OCI-M1 (cell line): ENCODE data around the gene EXOC6B.

Source experiments
- DNase-seq: peaks from one replicate; lab custom pipeline; 2025; lab: John Stamatoyannopoulos, UW

The EXOC6B gene

DNA sequence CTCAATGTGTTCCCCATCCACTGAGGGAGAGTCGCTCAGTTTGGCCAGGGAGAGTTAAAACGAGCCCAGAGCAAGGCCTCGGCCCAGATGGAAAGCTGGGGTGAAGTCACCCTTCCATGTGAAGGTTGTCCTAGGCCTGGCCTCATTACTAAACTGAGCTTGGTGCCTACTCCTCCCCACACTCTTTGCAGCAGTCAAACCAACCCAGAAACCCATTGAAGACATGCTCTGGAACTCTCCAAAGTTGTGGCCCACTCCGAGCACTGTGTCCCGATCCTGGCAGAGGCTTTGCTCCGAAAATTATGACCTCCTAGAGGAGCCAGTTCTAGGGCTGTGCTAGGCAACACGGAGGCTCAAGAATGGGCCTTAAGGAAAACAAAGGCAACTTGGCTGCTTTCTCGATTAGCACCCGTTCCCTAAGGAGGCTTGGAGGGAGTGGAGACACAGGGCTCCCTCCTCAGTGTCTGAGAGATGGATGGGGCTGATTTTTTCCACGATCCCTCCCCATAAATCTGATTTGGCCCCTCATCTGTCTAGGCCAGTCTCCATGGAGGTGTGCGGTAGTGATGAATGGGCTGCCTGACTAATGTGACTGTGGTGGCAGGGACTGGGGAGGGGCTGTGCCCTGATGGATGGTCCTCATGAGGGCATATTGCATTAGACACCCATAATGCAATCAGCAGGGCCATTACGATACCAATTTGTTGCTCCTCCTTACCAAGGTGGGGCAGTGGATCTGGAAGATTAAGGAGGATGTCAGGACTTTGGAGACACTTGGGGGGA, 666.4 kb downstream of the EXOC6B start:
- no peak for DNase-seq

DNA sequence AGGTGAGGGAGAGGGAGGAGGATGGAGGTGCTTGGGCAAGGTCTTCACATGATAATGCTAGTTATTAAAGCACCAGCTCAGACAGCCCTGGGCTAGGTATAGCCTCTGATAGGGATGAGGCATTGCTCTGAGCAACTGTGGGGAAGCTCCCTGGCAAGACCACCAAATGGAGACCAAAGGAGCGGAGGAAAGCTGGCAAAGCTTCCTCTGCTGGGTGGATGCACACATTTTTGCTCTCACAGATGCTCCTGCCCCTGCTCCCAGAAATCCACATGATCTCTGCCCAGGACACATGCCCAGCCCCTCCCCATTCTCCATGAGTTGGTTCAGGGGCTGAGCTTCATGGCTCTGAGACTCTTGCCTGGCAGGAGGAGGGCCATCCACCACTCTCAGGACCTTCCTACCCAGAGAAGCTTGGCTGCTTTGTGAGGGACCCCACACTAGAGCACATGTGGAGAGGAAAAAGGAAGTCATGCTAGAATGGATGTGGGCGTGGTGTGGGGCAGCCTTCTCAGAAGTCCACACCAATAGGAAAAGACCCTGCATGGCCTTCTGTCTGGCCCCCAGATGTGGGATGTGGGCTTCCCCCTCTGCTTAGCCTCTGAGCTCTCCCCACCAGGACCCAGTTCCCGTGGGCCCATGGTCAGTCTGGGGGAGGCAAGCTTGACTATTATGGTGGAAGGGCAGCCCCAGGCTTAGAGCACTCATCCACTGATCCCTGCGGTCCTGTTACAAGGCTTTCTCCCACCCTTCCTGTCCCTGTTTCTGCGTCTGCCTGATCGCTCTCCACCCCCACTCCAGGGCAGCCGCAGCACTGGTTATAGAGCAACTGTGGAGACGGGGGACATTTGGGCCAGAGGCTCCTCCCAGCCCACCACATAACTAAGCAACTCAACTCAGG, 667.7 kb downstream of the EXOC6B start:
- no peak for DNase-seq

DNA sequence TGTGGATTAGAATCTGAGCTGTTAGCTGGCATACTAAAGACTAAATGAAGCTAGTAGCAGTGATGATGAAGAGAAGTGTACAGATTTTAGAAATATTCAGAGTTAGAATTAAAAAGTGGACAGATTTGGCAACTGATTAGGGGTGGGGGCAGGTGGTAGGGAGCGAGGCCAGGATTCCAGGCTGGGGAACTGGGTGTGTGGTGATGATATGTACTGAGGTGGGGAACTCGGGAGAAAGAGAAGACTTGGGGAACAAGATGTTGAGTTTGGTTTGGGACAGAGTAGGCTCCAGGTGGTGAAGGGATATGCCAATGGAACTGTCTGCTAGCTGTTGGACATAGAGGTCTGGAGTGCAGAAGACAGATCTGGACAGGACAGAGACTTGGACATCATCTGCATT, 669.0 kb downstream of the EXOC6B start:
- DNase-seq: no peak

DNA sequence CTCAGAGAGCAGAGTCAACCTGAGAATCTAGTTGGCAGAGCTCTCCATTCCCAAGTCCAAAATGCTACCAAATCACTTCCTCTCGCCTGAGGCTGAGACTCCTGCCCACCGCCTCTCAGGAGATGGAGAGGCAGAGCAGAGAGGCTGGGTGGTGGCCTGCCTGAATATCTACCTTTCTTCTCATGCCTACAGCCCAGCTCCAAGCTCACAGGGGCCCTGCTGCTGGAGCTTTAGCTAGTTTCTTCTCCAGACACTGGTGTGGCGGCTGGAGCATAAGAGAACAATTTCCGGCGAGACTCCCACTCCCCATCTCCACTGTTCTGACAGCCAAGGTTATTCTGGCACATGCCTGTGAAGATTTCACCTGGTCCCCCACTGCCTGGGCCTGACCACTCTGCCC, 670.1 kb downstream of the EXOC6B start:
- no peak for DNase-seq

DNA sequence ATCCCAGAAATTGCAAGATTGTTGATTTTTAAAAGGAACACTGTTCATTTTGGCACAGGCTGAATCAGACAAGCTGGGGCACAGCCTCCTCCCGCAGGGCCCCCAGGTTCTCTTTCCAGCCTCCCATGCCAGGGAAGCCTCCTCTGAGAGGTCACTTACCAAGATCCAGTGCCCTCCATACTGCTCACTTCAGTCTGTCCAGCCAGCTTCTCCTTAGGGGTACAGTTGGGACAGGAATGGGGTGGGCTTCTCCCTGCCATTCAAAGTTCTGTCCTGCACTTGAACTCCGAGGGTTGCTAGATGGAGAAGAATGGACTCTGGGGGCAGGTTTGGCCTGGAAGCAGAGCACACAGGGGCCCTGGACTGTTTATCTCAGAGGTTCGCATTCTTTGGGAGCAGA, 670.7 kb downstream of the EXOC6B start:
- DNase-seq: no peak

DNA sequence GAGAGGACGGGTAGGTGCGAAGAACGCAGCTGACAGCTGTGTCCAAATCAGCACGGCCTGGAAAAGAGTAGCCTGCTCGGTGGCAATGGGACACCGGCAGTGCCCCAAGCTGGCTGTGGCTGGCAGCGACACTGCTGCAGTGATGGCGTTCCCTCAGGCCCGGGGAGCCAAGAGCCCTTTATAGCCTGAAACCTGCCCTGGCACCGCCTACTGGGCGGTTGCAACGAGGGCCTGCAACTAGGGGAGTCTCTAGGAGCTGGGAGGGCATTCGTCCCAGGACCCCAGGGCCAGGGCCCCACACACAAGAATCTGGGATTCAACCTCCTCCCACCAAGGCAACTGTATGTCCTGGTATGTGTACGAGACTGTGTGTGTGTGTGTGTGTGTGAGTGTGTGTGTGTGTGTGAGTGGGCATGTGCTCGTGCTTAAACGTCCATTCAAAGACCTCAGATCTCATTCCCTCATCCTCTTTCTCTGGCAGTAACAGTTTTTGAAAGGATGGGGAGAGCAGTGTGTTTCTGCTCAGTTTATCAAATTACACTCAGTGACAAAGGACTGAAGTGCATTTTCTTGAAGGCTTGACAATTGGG, 671.4 kb downstream of the EXOC6B start:
- no peak for DNase-seq

DNA sequence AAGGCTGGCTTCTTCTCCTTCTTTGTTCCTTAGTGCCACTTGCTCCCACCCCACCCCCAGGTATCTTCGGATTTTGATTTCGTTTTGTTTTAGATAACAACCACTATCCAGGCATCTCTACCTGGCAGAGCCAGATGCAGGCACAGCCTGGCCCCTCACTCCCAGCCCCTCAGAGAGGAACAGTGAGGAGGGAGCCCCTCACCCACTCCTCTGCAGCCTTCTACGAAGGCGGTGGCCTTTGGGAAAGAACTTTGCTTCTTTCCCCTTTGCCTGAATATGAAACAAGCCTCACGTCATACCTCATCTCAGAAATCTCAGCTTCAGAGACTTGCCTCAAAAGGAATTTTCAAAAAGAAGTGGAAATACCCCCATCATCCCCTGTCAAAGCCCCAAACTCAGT, 671.9 kb downstream of the EXOC6B start:
- DNase-seq: no peak

DNA sequence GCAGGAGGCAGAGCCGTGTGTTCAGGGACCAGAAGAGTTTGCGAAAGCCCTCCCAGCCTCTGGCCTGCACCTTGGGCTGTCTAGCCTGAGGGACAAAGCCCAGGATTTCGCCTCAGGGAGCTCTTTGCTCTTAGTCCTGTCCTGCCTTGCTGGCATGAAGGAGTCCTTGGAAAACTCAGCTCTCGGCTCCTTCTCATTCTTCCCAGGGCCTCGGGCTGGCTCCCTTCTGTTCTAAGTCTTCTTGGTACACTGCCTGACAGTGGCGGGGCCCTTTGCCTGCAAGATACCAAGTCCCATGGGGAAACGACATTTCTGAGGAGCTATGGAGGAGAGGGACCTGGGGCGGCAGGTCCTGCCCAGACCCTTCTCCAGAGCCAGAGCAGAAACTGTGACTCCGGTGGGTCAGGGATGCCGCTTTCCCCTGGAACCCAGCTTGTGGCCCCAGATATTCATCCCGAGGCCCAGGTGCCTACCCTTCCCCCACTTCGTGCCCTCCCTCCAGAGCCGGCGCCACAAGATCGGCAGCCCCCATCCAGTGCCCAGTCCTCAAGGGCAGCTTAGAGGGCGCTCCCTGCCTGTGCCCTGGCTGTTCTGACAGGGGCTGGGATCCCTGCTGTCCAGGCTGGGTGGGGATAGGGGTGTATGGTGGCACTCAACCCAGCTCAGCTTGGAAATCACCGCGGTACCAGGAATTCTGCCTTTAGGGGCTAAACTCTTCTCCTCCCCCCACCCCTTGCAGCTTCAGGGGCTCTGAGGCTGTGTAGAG, 672.6 kb downstream of the EXOC6B start:
- no peak for DNase-seq

DNA sequence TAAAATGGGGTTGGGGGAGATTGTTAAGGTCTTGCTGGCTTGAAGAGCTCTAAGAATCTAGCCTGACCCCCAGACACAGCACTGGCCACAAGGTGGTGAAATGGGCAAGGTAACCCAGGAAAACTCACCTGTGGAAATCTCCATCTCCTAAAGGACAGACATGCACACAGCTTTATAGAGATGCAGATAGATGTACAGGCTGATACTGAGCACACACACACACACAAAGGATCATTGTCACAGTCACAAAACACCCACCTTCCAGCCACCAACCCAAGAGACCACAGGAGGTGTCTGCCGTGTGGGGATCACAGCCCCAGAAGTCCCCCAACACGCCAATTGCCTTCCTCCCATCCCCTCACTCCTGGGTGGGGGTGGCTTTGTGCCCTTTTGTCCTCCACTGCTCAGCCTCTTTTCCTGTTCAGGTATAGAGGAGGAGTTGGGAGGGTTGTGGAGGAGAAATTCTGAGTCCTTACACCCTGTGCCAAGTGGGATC, 674.9 kb downstream of the EXOC6B start:
- no peak for DNase-seq

DNA sequence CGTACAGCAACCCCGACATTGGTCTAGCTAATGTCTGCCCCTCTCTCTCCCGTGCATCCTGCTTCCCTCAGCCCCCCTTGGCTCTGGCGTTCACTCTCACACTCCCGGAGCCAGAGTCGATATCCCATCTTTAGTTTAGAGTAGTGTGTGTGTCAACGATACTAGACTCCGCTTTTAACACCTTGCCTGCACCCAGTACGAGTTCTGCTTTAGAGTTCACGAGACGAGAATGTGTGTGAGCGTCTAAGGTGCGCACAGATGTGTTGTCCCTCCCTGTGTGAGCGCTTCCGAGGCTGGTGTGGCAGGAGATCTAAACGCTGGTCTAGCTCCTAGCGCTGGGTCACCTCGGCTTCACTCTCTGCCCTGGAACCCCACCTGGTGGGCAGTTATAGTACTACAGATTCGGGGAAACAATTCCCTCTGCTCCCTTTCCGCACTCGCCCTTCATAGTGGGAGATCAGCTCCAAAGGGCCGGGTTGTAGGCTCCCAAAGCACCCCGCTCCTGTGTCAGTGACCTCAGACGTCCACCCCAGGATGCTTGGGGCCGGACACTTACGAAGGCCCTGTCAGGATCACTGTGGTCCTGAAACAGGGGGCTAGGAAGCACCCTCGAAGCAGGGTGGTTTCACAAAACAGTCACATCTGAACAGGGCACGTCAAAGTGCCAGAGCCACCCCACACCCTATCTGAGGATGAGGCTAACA, 675.5 kb downstream of the EXOC6B start:
- peak; percentile 69 for DNase-seq

DNA sequence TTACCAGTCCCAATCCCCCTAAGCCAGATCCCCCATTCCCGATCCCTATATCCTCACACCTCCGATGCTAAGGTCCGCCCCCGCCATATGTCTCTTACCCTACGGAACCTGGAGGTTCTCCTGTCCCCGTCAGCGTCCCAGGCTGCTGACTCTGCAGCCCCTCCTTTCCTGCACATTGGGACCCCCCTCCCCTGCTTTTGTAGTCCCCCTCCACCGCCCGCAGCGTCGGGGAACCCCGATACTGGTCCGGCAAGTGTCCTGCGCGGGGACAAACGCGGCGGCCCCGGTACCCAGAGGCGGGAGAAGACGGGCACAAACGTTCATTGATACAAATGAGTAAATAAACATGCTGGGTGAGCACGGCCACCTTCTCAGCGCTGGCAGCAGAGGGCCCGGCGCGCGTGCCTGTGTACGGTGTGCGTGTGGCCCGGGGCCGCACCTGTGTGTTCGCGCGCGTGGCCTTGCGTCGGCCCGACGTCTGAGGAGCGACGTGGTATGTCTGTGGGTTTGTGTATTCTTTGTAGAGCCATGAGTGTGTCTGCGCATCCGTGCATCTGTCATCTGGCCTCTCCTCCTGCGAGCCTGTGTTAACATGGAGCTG, 676.2 kb downstream of the EXOC6B start:
- no peak for DNase-seq

DNA sequence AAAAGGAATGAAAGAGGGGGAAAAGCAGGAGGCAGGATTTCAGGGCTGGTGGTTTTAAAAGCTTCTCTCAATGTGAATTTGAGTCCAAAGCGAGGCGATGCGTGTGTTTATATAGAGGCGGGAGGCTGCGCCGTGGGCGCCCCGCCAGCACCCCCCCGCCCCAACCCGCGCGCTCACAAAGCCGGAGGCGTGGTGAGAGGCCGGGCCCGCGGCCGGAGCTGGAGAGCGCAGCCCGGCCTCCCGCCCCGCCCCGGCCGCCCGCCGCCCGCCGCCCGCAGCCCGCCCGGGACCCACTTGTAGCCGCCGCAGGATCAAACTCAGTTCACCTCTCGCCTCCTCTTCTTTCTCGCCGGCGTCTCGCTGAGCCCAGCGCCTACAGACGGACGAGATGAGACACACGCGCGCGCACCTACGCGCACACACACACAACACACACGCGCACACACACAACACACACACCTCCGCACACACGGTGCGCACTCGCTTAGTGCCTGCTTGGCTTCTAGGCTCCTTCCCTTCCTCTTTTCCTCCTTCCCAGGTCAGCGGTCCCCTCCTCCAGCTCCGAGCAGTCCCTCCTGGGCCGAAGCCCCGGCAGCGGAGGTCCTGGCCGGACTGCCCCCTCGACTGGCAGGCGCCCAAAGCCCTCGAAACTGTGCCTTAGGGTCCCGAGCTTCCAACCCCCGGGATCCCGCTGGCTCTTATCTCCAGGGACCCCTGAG, 676.8 kb downstream of the EXOC6B start:
- DNase-seq: no peak

DNA sequence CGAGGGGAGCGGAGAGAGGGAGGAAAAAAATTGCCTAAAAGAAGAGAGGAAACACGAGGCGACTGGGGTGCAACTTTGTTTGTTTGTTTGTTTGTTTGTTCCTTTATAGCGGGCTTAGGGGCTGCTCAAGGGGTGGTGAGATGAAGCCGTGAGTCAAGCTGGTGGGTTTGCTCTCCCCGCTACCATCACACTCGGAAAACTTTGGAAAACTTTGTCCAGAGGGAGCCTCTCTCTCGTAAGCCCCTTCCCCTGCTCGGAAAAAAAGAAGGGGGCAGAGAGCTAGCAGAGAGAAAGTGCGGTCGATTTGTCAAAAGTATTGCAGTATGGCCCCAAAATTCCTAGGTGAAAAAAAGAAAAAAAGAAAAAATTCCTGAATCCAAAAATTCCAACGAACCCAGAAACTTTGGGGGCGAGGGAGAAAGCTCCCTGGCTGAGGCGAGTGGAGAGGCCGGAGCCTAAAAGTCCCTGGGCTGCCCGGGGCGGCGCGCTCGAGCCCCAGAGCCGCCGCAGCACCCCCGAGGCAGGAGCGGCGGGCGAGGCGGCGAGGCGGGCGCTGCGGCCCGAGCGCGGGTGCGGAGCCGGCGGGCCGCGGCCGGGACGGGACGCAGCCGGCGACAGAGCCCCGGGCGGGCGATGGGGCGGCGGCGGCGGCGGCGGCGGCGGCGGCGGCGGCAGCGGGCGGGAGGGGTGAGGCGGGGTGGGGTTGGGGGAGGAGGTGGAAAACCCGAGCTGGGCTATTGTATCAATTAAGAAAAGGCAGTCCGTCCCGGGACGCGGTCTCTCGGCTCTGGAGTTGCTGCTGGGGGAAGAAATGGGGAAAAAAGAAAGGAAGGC, 677.6 kb downstream of the EXOC6B start:
- no peak for DNase-seq

DNA sequence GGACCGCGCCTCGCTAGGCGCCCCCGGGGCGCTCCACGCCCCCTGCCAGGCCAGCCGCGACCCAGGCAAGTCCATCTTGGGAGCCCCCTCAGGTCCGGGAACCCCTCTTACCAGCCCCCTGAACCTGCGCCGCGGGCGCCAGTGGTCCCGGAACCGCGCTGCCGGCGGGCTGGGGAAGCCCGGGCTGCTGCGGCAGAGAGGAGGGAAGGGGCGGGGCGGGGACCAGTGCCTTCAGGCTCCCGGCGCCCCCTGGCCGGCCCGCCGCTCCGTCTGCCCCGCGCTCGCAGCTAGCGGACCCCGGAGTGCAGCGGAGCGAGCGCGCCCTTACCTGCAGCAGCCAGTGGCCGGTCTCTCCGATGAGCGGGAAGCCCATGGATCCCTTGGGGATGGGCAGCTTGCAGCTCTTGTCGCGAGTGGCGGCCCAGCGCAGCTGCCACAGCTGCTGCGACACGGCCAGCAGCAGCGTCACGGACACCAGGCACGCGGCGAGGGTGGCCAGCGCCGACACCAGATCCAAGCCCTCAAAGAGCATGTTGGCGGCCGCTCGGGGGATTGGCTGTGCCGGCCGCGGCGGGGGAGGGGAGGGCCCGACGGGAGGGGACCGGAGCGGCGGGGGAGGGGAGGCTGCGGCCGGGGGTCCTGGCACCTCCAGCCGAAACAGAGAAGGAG, 678.4 kb downstream of the EXOC6B start, which contains the start of gene CYP26B1:
Gene CYP26B1 (minus strand): TSS at position 560 of the 669 bp plus-strand sequence. CDS start 28 bp downstream, at position 532.
- DNase-seq: no peak

DNA sequence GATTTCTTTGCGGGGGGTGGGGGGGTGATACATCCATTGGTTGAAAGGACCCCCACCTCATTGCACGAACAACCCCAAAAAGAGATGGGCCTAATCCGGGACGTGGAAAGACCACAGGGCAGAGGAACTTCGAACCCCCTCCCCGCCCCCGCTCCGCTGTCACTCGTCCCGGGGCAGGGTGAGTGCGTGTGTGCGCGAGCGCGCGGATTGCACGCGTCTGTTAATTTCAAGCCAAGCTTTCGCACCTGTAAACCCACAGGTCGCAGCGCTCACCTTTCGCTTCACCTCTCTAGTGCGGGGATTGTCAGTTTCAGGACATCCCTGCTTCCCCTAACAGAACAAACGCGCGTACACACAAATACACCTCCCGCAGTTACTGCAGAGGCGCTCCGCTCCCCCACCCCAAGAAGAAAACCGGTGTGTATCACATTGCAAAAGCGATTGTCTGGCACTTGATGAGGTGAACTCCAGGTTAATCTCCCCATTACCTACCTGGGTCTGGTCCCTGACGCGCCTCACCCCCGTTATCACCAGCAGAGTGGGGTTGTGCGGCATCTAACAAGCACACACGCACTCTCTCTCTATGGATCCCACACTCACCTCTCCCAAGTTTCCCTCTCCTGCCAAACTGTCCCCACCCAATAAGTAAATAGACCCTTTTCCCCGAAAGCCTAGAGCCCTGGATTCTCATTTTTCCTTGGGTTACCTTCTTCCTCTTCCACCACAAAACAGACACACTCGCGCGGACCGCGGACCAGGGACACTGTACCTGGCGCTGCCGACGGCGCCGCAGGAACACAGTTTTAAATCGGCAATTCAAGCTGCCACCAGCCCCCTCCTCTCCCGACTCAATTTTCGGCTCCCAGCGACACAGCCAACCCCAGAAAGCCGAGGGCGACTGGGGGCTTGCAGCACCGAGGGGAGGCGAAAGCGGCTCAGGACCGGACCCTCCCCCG, 679.2 kb downstream of the EXOC6B start:
- no peak for DNase-seq

DNA sequence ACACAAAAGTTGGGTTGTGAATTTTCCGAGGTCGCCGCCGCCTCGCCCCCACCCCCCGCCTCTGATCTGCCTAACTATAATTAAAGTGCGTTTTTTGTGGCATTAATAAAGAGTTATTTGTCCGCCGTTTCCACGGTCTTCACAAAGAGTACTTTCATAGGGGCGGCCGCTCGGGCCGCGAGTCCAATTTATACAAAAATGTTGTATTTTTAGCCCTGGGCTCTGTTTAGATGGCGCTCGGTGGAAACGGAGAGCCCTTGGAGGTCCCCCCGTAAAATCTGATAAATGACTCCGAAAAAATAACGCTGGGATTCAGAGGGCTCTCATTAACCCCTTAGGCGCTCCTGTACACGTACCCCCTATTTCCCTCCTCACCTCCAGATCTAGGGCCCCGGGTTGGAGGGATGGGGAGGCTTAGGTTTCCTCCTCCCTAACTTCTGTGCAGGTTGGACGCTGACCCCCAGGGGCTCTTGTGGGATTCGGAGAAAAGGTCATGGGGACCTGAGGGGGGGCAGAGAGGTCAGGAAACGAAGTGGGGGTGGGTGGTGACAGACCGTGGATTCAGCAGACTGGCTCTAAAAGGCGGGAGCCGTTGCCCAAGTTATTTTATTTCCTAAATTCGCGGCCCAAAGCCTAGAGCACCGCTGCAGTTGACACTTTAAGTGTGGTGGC, 680.0 kb downstream of the EXOC6B start:
- no peak for DNase-seq

DNA sequence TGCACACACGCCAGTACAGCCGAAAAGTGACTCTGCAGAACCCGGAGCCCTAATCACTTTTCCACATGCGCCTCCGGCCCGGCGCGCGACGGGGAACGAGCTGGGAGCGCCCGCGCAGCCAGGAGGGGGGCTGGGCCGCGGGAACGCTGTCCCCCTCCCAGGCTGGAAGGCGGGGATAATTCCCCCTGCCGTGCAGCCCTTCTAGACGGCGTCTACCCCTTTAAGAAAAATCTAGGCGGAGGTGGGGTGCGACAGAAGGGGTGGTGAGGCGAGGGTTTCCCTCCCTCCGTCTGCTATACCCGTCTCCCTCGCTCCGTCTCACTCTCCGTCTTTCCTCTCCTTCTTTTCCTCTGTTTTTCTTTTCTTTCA, 680.6 kb downstream of the EXOC6B start:
- no peak for DNase-seq
